Activated CD8-positive, alpha-beta memory T cell treated with anti-CD3 and anti-CD28 coated beads for 1 hour (primary cell): ENCODE data around the gene CNNM3.
"Not testable (repeated sequence)": the region's sequence is repeated elsewhere in the genome, so short reads cannot be mapped to it uniquely, and the experiment has no call there.

Experiments used
- DNase-seq, 2 donors: peaks; one replicate each; pipeline ENCODE4 v3.0.0-alpha.2; 2020; ENCODE audit warnings: low read depth in 1 of 2; ENCODE audit errors: extremely low read depth in 1 of 2

Gene CNNM3

DNA sequence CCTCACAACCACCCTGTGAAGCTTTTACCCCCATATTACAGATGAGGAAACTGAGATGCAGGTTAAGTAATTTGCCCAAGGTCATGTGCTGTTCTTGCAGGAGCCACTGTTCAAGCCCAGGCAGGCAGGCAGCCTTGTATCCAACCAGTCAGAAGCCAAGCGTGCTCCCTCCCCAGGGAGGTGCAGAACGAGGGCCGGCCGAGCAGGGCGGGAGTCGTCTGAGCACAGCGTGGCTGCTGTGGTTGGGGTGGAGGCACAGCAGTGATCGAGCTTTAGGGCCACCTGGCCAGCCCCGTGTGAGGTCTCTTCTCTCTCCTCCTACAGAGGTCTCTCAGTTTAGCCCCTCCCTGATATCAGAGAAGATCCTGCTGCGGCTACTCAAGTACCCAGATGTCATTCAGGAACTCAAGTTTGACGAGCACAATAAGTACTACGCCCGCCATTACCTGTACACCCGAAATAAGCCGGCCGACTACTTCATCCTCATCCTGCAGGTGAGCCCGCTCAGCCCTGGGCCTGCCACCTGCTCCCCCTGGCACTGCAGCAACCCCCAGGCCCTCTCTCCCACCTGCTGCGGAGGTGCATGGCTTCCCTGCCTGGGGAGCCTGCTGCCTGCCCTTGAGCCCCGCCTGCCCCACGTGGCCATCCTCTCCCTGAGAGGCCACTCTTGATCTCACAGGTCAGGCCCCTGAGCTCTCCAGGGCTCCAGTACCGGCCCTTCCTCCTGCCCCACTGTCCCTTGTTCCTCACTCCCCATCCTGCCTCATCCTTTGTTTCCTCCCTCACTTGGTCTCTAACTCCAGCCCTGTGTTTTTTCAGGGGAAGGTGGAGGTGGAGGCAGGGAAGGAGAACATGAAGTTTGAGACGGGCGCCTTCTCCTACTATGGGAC is 17.1 kb upstream of the CNNM3 start:
- no peak for DNase-seq

DNA sequence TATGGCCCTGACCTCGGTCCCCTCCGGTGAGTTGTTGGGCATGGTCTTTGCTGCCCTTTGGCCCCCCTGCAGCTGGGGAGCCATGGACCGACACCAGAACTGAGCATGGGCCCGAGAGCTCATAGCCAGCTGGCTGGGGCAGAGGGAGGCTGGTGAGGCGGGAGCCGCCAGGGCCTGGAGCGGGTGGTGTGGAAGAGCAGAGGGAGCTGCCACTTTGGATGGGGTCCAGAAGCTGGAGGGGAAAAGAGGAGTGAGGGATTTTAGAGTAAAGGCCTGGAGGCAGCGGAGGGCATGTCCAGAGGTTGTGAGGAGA is 16.5 kb upstream of the CNNM3 start:
- no peak for DNase-seq

DNA sequence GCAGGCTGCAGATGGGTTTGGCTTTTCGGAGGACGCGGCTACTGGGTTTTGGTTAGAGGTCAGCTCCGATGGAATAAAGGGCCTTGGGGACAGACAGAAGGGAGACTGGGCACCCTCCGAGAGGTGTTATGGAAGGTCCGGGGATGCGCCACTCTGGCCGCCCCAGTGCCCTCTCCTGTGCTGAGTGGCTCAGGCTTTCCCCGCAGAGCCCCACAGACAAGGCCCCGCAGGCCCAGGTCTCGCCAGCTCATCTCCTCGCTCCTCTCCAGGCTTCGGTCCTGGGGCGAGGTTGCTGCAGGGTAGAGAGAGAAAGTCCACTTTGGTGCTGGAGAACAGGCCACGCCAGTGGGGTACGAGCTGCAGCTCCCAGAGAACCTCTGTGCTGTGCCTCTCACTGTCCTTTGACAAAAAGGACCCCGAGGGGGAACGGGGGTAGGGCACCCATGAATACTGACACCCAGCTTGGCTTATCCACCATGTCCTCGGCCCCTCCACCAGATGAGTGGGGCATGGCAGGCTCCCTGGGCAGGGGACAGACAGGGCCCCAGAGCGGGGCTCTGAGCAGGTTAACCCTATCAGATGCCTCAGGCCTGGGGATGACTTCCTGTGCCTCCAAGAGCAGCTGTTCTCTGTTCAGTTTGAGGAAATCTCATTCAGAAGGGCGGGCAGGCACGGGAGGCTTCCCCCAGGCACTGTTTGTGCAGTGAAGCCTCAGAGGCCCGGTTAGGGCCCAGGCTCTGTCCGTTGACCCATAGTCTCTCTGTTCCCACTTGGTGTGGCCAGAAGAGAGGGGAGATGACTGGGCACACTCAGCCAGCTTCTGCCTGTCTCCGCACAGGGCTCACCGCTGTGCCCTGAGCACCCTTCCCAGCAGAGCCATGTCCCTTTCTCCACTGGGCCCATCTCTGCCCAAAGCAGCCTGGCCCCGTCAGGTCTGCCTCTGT is 15.7 kb upstream of the CNNM3 start:
- no peak for DNase-seq

DNA sequence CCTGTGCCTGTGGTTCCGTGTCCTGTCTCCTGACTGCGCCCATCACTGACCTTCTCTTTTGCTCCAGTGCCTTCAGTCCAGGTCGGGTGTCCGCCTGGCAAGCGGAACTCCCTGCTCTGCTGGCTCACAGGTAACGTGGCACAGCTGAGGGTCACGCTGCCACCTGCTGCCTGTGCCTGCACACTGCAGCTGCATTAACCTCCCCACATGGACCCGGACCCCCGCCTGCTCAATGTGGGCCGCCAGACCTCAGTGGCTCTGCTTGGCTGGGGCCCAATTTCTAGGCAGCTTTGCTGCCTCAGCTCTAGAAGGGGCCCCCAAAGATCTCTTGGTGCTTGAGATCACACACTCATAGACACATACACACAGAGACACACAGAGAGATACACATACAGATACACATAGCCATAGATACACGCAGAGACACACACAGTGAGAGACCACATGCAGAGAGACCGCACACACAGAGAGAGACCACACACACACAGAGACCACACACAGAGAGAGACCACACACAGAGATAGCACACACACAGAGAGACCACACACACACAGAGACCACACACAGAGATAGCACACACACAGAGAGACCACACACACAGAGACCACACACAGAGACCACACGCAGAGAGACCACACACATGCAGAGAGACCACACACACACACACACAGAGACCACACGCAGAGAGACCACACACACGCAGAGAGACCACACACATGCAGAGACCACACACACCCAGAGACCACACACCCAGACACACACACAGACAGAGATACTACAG is 14.9 kb upstream of the CNNM3 start:
- DNase-seq, result peak; percentile 43 to 49

DNA sequence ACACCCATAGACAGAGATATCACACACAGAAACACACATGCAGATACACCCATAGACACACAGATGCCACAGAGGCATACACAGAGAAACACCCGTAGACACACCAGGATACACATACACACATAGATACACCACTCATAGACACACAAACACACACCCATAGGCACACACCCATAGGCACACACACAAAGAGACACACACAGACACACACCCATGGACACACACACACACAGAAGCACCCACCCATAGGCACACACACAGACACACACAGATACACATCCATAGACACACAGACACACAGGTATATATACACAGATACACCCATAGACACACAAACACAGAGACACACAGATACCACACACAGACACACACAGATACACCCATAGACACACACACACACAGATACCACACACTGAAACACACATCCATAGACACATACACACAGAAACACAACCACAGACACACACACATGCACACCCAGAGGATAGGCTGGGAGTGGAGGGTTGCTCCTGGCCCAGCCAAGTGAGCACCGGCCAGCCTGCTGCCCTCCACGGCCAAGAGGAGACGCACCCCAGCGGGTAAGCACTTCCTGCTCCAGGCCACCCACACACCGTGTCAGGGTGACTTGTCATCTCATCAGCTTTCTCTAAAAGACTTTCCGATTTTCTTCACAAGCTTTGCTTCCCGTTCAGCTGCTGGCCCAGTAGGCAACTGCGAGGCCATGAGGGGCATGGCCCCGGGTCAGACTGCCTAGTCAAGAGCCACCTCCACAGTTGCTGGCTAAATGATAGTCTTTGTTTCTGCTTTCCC is 14.1 kb upstream of the CNNM3 start:
- no peak for DNase-seq

DNA sequence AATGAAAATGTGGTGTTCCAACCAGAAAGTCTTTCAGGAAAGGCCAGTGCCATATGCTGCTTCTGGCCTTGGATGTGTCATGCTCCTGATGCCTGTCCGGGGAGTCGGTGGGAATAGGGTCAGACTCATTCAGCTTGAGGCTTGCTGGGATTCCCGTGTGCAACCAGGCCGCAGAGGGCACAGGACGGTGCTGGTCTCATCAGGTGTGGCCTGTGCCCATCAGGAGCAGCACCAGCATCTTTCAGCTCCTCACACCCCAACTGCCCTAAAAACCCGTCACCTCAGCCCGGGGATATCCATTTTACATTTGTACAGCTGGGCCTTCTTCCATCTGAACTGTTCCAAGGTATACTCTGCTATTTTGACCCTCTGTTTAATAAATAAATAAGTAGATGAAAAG is 13.3 kb upstream of the CNNM3 start:
- no peak for DNase-seq

DNA sequence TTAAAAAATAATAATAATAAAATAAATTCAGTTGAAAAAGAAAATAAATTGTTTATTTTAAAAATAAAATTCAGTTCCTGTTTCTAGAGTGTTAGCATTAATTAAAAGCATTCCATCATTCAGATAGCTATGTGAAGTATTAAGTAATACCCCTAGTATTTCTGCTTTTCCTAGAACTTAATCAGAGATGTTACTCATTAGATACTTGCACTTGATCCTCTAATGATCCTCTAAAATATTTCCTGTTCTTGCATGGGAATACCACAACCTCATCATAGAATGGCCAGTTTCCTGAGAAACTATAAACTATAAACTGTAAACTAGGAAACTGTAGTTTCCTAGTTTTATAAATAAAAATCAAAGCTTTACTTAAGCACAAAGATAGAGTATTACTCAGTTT is 11.1 kb upstream of the CNNM3 start:
- no peak for DNase-seq

DNA sequence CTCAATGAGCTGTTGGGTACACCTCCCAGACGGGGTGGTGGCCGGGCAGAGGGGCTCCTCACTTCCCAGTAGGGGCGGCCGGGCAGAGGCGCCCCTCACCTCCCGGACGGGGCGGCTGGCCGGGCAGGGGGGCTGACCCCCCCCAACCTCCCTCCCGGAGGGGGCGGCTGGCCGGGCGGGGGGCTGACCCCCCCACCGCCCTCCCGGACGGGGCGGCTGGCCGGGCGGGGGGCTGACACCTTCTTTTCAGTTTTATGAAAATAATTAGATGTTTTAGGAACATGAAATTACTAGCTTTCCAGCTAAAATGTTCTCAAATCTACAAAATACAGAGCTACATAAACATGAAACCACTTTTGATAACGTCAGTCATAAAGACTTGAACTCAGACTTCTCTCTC is 10.1 kb upstream of the CNNM3 start:
- not testable (repeated sequence) for DNase-seq

DNA sequence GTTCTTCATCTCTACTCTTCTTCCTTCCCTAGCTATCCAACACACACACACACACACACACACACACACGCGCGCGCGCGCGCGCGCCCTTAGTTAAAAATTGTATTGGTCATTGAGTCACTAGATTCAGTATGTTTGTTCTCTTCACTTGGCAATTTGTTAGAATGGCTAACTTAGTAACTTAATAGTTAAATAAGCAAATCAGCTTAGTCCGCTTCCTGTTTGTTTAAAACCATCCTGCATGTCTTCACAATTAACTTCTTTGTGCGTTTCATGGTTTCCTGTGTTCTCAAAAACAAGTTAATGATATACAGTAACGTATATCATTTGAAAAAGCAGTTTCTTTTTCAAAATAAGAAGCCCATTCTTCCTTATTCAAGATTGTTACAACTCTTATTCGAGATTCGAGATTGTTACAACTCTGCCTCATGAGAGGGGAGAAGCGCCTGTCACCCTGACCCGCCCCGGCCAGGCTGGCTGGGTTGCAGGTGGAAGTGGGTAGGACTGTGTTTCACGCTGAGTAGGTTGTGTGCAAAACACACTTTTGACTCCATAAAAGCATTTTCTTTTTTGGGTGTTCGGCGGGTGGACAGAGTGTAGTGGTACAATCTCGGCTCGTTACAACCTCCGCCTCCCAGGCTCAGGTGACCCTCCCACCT is 9.5 kb upstream of the CNNM3 start:
- peak in 1 of 2 donors; percentile 11 for DNase-seq

DNA sequence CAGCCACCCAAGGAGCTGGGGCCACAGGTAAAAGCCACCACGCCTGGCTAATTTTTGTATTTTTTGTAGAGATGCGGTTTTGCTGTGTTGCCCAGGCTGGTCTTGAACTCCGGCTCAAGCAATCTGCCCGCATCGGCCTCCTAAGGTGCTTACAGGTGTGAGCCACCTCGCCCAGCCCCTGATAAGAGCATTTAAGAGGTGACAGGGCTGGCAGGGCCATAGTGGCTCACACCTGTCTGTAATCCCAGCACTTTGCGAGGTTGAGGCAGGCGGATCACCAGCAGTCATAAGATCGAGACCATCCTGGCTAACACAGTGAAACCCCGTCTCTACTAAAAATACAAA is 9.0 kb upstream of the CNNM3 start:
- no peak for DNase-seq

DNA sequence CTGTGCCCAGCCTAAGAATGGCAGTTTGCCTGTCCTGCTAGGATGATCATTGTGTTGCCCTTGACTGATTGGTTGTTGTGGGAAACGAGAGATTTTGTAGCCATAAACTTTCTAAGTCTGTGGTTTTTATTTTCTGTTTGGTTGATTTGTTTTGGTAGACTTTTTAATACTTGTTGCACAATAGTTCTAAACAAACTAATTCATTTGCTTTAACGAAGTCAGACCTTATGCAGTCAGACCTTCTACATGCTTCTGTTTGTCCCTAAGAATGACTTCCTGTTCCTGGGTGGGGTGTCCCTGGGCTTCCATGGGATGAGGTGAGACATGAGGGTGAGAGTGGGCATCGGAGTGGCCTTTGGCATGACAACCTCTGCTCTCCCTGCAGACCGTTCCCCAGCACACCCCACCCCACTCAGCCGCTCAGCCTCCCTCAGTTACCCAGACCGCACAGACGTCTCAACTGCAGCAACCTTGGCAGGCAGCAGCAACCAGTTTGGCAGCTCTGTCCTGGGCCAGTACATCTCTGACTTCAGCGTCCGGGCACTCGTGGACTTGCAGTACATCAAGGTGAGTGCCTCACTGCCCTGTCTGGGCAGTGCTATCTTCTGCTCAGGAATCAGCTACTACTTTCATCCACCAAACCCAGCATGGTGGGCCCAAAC is 7.8 kb upstream of the CNNM3 start:
- no peak for DNase-seq

DNA sequence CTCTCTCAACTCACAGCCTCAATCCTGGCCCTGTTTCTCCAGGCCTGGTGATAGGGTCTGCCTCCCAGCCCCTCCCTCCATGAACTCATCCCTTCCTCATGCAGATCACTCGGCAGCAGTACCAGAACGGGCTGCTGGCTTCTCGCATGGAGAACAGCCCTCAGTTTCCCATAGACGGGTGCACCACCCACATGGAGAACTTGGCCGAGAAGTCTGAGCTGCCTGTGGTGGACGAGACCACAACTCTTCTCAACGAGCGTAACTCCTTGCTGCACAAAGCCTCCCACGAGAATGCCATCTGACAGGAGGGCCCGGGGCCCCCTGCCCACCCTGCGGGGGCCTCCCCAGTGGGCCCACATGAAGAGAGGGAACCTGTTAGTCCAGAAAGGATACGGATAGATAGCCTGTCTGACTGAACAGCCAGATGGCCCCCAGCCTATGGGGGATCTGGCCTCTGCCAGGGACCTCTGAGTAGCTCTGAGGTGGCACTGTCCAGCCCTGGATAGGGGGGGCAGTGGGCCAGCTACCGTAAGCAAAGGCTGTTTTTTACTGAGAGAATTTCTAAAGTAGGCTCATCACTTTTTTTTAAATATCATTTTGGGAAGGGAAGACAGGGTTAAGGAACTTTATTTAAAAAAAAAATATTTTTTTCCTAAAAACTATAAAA is 6.7 kb upstream of the CNNM3 start:
- no peak for DNase-seq

DNA sequence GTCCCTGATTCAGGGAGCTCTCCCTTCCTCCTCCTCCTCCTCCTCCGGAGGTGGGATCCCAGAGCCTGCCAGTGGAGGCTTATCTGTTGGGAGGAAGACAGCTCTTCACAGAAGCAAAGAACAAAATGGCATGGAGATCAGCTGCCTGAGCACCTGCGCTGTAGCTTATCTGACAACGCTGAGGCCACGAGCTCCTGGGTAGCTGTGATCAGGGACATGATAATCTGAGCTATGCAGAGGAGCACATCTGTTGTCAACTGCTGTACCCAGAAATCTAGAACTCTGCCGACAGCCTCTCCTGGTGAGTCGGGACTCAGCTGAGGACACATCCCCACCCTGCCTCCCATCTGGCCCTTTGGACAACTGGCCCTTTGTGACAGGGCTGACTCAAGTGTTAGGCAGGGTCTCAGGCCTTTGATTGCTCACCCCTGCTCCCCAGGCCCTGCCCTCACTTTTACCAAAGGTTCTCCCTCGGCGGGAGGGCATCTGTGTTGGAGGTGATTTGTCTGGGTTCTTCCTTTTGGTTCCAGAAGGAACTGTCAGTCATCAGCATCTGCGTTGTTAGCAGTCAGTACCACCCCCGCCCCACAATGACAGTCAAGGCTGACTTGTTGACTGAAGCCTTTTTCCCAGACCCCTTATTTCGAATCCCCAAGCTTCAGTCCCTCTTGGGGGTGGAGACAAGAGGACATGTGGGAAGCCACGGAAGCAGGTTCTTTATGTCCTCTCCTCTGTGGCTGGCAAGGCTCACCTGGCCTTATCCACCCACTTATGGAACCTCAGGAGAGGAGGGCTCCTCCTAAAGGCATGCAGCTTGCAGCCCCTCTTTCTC is 5.9 kb upstream of the CNNM3 start:
- DNase-seq, result no peak

DNA sequence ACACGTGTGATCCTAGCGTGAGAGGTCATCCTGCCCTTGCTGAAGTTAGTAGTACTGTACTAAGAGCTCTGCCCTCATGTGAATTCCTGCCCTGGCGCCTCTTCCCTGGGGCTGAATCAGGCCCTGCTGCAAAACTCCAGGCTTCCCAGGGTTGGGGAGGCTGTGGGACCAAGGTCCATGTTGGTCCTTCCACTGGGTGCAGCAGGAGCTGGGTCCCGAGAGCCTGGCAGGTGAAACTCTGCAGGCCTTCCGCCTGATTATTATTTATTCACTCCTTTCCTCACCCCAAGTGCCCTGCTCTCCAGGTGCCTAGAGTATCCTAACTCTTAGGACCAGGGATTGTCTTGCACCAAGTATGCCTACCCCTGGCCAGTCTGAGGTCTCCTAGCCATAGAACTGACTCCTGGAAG is 5.3 kb upstream of the CNNM3 start:
- DNase-seq, result no peak

DNA sequence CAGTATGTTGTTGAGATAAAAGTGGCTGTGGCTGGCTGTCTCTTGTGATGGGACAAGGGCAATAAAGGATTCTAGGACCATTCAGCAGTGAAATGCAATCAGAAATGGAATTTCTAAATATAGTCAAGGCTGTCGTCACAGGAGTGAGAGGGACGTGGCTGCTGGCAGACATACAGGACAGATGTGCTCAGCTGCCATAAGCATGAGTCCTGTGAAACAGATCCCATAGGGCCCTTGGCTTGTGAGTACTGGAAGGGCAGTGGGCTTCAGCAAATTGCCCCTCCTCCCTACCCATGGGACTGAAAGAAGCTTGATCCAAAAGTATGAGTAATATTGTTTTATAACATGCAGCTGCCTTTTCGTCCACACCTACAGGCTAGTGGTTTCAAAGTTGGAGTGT is 4.2 kb upstream of the CNNM3 start:
- no peak for DNase-seq

DNA sequence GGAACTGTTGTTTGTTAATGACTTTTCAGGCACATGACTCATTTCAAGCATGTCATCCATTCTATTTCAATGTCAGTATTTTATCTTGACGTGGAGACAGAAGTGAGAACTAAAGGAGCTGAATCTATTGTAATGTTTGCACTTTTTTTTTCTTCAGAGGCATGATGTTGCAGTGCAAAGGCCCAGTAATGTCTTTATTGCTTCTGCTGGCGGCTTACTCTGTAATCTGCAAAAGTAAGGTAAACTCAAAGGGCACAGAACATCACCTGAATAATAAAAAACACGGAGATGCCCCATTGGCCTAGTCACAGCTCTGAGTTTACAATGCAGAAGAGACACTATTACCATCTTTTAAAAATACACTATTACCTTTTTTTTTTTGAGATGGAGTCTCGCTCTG is 2.4 kb upstream of the CNNM3 start:
- no peak for DNase-seq

DNA sequence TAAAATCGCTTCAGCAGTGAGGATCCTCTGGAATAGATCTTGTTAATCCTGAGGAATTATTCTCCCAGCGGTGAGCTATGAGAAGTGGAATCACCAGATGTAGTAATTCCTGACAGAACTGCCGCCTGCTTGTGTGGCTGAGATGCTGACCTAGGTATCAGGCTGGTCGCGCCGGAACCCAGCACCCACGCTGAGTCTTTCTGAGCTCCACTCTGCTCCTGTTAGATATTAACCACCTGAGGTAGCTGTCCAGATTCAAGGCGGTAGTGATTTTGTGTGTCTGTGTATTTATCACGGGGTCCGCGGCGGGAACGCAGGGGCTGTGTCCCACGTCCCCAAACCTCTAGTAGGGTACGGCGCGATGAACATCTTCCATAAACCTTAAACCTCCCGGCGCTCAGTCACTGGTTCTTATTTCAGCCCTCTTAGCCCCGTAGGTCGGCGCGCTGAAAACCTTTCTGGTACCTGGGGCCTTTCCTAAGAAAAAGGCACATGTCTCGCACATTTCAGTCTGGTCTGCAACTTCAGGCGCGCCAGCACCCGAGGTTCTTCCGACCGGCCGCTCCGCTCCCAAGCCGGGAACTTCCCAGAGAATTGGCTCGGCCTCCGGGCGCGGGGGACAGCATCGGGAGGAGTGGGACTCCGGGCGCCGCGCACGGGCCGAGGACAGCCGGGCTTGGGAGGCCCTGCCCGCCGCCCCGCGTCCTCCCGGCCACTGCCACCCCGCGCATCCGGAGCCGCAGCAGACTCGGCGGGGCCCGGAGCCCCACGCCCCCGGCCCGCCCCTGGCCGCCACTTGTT is 542 bp upstream of the CNNM3 start:
- DNase-seq, result no peak
